GM19023 (cell line): ENCODE results near the gene ZSCAN5B.

Experiments used
- ATAC-seq: cut with Tn5 transposase; IDR thresholded peaks from one replicate; pipeline ENCODE4 v1.9.1; 2021; ENCODE audit warnings: mild to moderate bottlenecking, moderate library complexity; ENCODE audit not compliant: unreplicated experiment

Gene ZSCAN5B

GRCh38 chr19:56146904-56147303, 50.7 kb downstream of the ZSCAN5B start:
- no peak for ATAC-seq

GRCh38 chr19:56145698-56146097, 51.9 kb downstream of the ZSCAN5B start:
- ATAC-seq: no peak

- no peak for ATAC-seq
These were observed 52.8 kb downstream of the ZSCAN5B start for GRCh38 chr19:56144831-56145230.

- ATAC-seq: no peak
These were observed 53.2 kb downstream of the ZSCAN5B start for GRCh38 chr19:56144376-56144775.

GRCh38 chr19:56142897-56143434, 54.6 kb downstream of the ZSCAN5B start:
- no peak for ATAC-seq

- ATAC-seq: no peak
These were observed 55.3 kb downstream of the ZSCAN5B start for GRCh38 chr19:56142087-56142787.

- no peak for ATAC-seq
These were observed 56.1 kb downstream of the ZSCAN5B start for GRCh38 chr19:56141417-56141993.

- ATAC-seq: peak; percentile 90
These were observed 56.8 kb downstream of the ZSCAN5B start, which contains the start of gene ZNF444 for GRCh38 chr19:56140583-56141416. ZNF444 (plus strand) TSS chr19:56141287; CDS start chr19:56146912, 5,625 bp downstream.

GRCh38 chr19:56139847-56140582, 57.6 kb downstream of the ZSCAN5B start:
- no peak for ATAC-seq
